GM21786 (cell line): ENCODE measurements around the gene GPRC5A.
"Not testable (repeated sequence)": the region's sequence is repeated elsewhere in the genome, so short reads cannot be mapped to it uniquely, and the experiment has no call there.

Experiments used
- ATAC-seq: cut with Tn5 transposase; IDR thresholded peaks from one replicate; pipeline ENCODE4 v1.9.1; 2021; ENCODE audit not compliant: unreplicated experiment

GPRC5A gene

GRCh38 chr12:12891080-12891880 lies at the start of gene GPRC5A:
GPRC5A (plus strand) TSS chr12:12891562; CDS start chr12:12908250, 16,688 bp downstream.
- ATAC-seq = peak; percentile 33

- ATAC-seq = no peak
These were observed 45.5 kb upstream of the GPRC5A start for GRCh38 chr12:12845794-12846243.

DNA sequence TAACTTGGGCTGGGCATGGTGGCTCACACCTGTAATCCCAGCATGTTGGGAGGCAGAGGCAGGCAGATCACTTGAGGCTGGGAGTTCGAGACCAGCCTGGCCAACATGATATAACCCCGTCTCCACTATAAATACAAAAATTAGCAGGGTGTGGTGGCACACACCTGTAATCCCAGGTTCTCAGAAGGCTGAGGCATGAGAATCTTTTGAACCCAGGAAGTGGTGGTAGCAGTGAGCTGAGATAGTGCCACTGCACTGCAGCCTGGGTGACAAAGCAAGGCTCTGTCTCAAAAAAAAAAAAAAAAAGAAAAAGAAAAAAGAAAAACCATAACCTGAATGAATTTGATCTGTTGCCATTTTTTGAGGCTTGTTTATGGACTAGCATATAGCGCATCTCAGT lies 44.6 kb upstream of the GPRC5A start:
- not testable (repeated sequence) for ATAC-seq

DNA sequence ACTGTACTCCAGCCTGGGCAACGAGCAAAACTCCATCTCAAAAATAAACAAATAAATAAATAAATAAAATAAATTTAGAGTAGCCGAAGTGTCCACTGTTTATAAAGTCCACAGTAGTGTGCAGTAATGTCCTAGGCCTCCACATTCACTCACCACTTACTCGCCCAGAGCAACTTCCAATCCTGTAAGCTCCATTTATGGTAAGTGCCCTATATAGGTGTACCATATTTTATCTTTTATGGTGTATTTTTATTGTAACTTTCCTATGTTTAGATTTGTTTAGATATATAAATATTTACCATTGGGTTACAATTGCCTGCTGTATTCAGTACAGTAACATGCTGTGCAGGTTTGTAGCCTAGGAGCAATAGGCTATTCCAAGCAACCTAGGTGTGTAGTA lies 37.9 kb upstream of the GPRC5A start:
- ATAC-seq = no peak

DNA sequence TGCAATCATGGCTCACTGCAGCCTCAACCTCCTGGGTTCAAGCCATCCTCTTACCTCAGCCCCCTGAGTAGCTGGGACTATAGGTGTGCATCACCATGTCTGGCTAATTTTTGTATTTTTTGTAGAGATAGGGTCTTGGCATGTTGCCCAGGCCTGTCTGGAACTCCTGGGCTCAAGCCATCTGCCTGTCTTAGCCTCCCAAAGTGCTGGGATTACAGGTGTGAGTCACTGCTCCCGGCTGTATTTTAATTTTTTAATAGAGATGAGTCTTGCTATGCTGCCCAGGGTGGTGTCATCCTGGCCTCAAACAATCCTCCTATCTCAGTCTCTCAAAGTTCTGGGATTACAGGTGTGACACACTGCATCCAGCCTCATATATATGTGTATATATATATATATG lies 31.7 kb upstream of the GPRC5A start:
- no peak for ATAC-seq

DNA sequence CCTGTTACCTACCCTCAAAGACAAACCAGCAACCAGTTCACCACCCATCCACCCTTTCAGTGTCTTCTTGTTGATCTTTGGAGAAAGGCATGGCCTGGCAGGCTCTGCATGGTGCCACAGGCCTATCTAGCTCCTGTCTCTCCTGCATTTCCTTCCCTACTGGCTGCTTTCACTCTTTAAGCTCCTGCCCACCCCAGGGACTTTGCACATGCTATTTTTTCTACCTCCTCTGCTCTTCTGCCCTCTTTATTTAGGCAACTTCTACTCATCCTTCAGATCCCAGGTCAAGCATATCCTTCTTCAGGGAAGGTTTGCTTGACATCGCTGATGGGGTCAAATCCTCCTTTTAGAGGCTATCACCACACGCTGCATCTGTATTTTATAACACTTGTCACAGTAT lies 27.1 kb upstream of the GPRC5A start:
- no peak for ATAC-seq

GRCh38 chr12:12868477-12869235 lies 22.7 kb upstream of the GPRC5A start:
- no peak for ATAC-seq

GRCh38 chr12:12870465-12870864 lies 20.9 kb upstream of the GPRC5A start:
- ATAC-seq = no peak

DNA sequence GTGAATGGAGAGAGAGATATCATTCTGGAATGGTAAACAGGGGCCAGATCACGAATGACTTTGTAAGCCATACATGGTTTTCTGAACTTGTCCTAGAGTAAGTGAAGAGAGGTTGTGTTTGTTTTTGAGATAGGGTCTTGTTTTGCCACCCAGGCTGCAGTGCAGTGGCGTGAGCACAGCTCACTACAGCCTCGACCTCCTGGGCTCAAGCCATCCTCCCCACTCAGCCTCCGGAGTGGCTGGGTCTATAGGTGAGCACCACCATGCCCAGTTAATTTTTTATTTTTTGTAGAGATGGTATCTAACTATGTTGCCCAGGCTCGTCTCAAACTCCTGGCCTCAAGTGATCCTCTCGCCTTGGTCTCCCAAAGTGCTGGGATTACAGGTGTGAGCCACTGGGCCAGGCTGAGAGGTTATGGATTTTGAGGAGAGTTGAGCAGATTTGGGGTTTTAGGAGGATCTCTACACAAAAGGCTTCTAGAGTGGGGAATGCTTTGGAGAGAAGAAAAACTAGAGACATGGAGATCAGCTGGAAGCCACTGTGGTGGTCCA lies 19.7 kb upstream of the GPRC5A start:
- ATAC-seq = no peak

DNA sequence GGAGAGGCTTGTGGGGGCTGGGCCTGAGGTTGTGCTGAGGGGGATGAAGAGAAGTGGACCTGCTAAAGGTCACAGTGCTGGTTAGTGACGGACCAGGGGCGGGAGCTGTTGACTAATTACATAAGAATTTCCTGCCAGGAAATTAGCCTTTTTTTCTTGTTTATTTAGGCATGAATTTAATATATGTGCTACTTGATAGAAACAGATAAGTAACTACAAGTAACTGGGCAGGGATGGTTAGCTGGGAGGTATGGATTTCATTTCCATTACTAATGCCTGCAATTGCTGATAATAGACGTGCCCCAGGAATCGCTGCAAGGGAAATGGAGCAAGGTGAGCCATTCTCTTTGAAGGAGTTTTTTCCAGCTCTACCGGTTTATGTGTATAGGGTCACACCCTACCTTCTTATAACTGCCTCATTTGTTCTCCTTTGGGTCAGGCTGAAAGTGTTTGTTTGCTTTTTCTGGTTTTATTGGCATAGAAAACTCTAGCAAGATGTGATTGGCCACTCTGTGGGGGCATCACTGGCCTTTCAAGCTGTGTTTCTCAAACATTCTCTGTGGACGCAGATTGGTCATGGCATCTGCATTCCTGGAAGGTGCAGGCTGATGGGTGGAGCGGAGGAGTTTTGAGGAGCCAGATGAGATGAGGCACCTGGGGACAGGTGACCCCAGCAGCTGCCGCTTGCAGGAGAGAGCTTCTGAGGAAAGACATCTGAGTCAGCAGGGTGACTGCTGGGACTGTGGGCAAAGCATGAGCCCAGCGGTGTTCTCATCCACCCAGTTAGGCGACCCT lies 19.0 kb upstream of the GPRC5A start:
- no peak for ATAC-seq

GRCh38 chr12:12872934-12873275 lies 18.5 kb upstream of the GPRC5A start:
- no peak for ATAC-seq

GRCh38 chr12:12874029-12874428 lies 17.3 kb upstream of the GPRC5A start:
- ATAC-seq = no peak

GRCh38 chr12:12875301-12875700 lies 16.1 kb upstream of the GPRC5A start:
- not testable (repeated sequence) for ATAC-seq

GRCh38 chr12:12877153-12877768 lies 14.1 kb upstream of the GPRC5A start:
- ATAC-seq = no peak

GRCh38 chr12:12877781-12878455 lies 13.4 kb upstream of the GPRC5A start:
- ATAC-seq = no peak

GRCh38 chr12:12880537-12880936 lies 10.8 kb upstream of the GPRC5A start:
- no peak for ATAC-seq

DNA sequence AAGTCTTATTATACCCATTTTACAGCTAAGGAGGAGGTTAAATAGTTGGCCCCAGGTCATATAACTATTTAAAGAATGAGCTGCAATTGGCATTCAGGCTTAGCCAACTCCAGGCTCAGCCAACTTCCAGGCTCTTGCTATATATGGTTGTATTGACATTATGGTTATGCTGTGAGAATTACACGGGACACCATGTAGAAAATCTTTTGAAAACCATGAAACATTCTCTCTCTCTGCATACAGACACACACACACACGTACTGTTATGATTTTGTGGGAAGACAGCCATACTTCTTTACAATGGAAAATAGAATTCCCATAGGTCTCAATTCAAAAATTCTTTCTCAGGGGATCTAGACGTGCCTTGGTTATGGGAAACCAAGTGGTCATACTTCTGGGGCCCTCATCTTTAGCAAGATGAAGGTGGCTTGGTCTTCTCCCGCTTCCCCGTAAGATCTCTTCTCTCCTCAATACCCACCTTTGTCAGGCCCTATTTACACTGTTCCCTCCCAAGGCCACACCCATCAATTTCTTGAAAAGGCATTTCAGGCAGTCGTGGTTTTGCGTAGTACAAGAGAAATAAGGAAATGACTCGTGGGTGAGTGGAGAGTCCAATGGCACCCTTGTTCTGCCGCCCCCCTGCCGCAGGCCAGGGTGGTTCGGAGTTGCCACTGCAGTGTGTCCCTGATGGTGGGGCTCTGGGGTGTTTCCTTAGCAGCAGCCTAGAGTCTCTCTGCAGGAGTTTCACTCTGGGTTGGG lies 10.0 kb upstream of the GPRC5A start:
- ATAC-seq = no peak

DNA sequence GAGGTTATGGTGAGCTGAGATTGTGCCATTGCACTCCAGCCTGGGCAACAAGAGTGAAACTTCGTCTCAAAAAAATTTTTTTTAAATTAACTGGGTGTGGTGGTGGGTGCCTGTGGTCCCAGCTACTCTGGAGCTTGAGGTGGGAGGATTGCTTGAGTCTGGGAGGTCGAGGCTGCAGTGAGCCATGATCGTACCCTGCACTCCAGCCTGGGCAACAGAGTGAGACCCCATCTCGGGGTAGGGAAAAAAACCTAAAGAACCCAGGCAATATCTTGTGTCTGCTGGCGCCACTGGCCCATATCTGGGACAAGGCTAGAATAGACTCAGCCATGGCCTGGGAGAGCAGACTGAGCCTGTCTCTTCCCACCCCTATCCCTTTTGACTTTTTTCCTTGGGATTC lies 9.1 kb upstream of the GPRC5A start:
- ATAC-seq = no peak

DNA sequence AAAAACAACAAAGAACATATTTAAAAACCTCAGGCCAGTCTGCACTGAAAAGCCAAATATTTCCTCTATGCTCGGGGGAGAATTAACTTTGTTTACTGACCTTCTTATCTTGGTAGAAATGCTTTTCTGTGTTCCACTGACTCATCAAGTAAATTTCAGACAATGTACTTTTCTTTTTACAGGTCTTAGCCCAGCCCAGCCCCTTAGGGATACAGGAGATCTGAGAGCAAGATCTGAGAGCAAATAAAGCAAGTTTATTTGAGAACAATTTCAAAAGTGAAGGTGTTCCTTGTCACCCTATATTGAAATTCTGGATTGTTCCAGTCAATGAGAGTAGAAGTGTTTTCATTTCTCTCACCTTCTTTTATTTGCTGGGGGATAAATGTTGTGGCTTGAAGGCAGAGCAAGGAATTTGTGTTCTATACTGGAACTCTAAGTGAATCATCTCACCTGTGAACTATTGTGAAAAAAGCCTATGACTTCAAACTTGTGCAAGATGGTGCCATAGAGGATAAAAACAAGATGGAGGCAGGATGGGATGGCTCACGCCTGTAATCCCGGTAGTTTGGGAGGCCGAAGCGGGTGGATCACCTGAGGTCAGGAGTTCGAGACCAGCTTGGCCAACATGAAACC lies 7.9 kb upstream of the GPRC5A start:
- ATAC-seq = no peak
